GM19238 (cell line): ENCODE results near the gene FOXL1.

Experiments used
- DNase-seq: peaks from one replicate; pipeline ENCODE4 v3.0.0; 2011; ENCODE audit warnings: low spot score; ENCODE audit not compliant: insufficient read length

The FOXL1 gene

DNA sequence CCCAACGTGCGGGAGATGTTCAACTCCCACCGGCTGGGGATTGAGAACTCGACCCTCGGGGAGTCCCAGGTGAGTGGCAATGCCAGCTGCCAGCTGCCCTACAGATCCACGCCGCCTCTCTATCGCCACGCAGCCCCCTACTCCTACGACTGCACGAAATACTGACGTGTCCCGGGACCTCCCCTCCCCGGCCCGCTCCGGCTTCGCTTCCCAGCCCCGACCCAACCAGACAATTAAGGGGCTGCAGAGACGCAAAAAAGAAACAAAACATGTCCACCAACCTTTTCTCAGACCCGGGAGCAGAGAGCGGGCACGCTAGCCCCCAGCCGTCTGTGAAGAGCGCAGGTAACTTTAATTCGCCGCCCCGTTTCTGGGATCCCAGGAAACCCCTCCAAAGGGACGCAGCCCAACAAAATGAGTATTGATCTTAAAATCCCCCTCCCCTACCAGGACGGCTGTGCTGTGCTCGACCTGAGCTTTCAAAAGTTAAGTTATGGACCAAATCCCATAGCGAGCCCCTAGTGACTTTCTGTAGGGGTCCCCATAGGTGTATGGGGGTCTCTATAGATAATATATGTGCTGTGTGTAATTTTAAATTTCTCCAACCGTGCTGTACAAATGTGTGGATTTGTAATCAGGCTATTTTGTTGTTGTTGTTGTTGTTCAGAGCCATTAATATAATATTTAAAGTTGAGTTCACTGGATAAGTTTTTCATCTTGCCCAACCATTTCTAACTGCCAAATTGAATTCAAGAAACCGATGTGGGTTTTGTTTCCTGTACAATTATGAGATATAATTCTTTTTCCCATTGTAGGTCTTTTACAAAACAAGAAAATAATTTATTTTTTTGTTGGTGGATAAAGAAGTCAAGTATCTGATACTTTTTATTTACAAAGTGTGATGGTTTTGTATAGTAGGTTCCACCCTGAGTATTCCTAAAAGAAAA, 9.4 kb upstream of the FOXL1 start:
- DNase-seq: no peak

DNA sequence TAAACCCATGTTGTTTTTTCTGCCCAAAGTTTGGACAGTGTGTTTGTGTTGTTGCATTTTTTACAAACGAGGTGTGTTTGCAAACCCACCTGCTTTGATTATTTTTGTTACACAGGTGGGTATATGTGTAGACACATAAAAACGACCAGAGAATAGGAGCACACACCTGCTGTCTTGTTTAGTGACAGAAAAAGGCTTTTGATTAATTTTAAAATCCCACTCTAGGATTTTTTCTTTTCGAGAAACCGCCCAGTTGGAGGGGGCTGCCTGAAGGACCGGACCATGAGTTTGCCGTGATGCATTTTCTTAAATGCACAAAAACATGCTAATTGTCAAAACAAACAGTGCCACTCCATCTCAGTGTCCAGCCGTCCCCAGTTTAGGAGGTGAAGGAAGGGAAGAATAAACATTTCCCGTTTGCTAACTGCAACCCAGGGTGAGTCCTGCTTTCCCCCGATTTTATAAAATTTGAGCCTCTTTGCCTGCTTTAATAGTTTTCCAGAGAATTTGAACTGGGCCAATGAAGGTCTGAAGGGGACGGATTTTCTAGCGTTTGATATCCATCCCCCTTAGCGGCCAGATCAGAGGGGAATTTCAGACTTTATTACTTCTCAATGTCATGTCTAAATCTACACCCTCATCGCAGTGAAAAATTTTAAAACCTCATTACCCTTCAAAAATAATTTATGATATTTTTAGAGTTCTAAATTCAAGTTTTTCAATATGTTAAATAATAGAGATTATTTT, 8.5 kb upstream of the FOXL1 start:
- no peak for DNase-seq

DNA sequence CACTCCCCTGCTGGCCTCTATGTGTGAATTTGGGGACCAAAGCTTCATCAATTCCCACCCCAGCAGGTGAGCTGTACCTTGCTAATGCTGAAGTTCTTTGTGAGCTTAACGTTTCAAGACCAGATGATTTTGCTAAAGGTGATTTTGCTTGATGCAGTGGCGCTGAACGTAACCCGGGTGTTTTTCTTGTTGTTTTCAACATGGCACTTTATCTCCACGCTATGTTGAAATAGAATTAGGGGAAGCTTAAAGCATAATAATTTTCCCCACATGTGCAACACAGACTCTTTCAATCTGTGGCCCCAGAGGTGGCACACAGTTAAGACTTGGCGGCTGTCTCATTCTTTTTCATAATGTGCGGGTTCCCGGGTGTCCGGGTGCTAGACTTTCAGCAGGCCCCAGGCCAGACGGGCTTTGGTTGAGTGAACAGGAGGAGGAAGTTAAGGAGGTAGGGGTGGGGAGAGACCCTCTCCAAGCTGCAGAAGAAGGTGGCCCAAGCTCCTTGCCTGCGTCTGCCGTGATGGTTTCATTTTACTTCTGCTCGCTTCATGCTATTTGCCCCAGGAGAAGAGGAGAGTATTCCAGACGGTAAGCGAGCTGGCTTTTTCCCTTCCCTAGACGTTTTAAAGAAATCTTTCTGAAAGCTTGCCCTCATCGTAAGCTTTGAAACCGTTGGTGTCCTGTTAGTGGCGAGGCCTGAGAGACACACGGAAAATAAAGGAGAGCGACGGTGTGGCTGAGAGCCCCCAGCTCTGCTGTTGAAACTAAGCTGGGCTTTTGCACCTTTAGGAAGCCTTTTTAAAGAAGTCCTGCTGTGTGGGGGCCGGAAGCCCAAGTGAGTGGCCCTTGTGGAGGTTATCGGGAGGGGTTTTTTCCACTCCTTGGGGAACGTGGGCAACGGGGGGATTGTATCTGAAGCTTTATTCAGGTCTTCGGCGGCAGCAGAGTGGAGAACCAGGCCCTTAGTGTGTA, 7.5 kb upstream of the FOXL1 start:
- DNase-seq: no peak

- no peak for DNase-seq
These were observed 6.8 kb upstream of the FOXL1 start for GRCh38 chr16:86571530-86571915.

GRCh38 chr16:86572041-86572521, 6.3 kb upstream of the FOXL1 start:
- no peak for DNase-seq

GRCh38 chr16:86572606-86573005, 5.7 kb upstream of the FOXL1 start:
- DNase-seq: no peak

- DNase-seq: no peak
These were observed 5.1 kb upstream of the FOXL1 start for GRCh38 chr16:86573215-86573614.

DNA sequence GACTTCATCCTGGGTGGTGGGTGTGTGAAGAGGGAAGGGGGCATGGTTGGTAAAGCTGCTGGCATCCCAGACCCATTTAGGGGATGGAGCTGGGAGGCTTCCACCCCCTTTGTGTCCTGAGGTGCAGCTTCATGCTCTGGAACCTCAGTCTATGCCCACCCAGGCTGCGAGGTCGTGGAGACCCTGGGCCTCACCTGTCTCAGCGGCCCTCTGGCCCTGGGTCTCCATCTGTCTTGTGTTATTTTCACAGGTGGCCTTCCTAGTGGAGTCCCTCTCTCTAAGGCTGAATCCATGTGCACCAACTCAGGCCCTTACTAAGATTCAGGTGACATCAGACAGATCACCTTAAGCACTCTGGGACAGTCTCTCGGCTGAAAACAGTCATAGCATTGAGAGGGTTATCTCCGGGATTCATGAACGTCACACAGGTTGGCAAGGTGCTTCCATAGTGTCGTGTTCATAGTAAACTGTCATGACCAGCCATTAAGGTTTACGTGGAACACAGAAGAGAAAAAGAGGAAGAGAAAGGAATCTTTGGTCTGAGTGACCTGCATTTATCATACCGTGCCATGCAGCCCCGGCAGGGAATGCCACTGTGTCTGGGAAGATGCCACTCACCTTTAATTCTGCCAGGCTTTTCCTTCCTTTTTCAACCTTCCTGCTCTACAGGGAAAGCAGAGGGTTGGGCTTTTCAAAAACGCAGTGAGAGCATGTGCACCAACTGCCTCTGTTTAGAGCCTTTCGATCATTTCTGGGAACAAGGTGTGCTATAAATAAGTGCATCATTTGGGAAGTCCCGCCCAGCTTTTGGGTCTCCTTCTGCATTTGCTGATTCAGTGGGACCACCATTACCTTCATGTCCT, 4.5 kb upstream of the FOXL1 start:
- DNase-seq: no peak

DNA sequence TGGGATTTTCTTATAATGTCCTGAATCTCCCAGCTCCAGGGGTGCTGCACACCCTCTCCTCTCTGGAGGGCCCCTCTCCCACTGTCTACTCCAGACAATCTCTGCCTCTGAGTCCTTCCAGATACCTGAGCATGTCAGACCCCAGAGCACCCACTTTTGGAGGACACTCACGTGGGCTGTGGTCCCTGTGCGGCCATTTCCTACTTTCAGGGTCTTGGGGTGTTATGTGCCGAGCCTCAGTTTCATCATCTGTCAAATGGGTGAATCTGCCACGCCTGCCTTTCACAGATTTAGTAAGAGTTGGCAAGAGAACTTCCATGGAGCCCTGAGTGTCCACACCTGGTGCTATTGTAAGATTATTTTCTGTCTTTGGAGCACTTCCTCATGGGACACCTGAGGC, 3.7 kb upstream of the FOXL1 start:
- DNase-seq: no peak

DNA sequence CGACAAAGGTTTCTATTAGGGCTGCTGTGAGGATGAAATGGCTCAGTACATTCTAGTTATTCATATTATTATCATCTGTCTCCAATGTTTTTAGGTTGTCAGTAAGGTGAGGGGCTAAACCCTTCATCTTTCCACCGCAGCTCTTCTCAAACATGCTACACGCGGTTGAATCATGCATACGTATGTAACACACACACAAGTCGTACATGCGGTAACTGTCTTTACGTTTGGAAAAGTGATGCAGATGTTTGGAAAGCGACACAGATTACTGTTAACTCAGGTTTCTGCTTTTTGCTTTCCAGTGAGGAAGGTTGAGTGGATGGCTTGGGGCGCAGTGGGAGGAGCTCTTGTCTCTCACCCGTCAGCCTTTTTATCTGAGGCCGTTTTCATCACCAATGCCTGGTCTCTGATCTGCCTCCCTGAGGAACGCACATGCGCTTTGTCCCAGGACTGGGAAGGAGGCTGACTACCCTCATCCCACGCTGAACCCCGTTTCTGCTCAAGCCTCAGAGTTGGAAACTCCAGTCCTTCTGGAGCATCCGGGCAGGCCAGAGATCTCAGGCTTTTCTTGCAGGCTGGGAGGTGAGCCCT, 3.2 kb upstream of the FOXL1 start:
- DNase-seq: no peak

DNA sequence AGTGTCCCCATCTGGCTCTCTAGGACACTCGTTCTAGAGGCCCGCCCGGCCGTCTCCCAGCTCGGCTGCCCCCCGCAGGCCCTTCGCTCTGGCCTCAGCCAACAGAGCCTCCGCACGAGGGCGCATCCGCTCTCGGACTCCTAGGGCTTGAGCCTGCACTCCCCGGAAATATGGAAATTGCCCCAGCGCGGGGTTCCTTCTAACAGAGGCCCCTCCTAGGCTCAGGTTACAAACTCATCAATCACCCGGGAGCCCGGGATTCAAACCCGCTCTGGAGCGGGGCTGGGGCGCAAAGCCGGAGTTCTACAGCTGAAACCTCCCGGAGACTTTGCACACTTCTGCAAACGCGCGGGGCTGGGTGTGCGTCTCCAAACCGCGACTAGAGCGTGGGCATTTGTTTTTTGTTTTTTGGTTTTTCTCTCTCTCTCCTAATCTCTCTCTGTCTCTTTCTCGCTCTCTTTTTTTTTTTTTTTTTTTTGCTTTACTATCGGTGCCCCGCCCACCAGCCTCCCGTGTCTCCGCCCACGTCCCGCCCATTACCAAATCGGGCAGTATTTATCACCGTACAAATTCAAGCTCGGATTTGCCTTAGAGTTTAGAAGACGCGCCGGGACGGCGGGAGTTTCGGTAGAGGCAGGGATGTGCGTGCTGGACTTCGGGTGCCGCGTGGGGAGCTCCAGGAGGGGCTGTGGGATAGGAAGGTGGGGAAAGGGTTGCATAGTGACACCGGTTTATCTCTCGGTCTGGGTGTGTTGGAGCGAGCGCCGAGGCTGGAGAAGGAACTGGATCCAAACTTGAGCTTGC, 2.4 kb upstream of the FOXL1 start:
- no peak for DNase-seq

DNA sequence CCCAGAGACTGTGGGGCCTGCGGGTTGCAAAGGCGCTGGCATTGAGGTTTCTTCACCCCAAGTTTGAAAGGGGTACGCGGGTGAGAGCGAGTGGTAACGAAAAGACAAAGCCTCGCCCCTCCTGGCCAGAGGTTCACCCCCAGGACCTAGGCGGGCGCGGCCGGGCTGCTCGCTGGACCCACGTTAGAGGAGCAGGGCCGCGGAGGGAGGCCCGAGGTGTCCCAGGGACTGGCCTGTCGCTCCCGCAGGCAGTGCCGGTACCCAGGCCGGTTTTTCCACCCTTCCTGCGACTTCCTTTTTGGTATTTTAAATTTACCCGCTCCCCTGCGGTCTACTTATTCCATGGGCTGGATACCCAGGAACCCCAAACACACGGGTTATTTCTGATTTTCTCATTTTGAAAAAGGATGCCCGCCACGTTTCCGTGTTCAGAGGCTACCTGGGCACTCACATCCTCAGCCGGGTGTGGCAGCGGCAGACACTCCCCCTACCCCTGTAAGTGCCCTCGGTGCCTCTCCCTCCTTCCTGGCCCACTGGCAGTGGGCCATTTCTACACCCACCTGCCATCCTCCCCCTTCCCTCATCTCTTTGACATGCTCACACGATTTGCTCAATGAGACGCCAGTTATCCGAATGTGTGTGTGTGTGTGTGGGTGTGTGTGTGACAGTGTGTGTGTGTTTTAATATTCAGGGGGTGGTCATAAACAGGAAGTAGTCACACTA, 1.6 kb upstream of the FOXL1 start:
- DNase-seq: no peak

- no peak for DNase-seq
These were observed 906 bp upstream of the FOXL1 start for GRCh38 chr16:86577314-86577971.

- DNase-seq: no peak
These were observed 390 bp downstream of the FOXL1 start for GRCh38 chr16:86578611-86579267.

GRCh38 chr16:86579268-86580062, 1.1 kb downstream of the FOXL1 start:
- DNase-seq: no peak

DNA sequence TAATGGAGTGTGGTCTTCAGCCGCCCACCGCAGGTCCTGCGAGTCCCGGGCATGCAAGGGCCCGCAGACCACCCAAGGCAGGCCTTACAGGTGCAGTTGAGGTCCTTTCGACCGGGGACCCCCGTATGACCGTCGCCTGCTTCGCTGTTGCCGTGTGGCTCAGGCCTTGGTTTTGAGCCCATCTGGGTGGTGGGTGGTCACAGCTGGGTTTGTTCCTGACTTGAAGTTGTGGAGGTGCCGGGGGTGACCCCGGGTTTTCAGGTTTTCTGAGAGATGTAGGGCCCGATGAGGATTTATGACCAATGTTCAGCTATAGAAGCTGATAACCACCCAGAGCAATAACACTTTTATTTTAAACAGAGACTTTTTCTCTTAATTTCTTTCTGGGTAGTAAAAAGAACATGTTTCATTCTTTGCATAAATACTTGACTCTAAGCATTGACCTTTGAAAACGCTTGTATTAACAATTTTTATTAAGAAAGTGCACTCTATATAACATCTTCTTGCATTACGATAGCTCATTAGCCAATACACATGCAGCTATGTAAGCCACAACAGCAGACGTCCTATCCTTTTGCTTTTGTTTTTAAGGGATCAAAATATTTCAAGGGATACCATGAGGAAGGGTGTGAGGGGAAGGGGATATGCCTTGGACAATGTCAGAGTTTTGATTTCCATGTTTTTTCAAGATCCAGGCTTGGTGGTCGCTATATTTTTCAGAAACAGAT, 1.9 kb downstream of the FOXL1 start:
- no peak for DNase-seq
